DND-41 (cell line): ENCODE measurements around the gene THSD4.

Experiments used
- ATAC-seq: fragments of 200-7000 bp; cut with Tn5 transposase; 3 replicates; pipeline ENCODE4 v1.9.1; 2021; ENCODE audit warnings: low read depth; ENCODE audit not compliant: insufficient read depth
- DNase-seq: peaks from one replicate; pipeline ENCODE4 v3.0.0-alpha.2; 2020
- H2AFZ ChIP-seq: 2 replicates; pipeline ENCODE4 v1.6.0; 2012; ENCODE audit warnings: low read depth, low read length
- H3K27ac ChIP-seq: 2 replicates; pipeline ENCODE4 v1.5.1; 2012; ENCODE audit warnings: low read length, inconsistent platforms
- H3K27me3 ChIP-seq: fragments of 200-600 bp; sonication (generic); 2 replicates; pipeline ENCODE4 v1.6.0; 2012; ENCODE audit warnings: low read length, mild to moderate bottlenecking, inconsistent platforms; ENCODE audit not compliant: insufficient read depth, poor library complexity
- H3K36me3 ChIP-seq: 2 replicates; pipeline ENCODE4 v1.5.1; 2012; ENCODE audit warnings: low read length, inconsistent platforms; ENCODE audit not compliant: insufficient read depth
- H3K4me1 ChIP-seq: 2 replicates; pipeline ENCODE4 v1.5.1; 2012; ENCODE audit warnings: mild to moderate bottlenecking, low read length; ENCODE audit not compliant: insufficient read depth
- H3K4me2 ChIP-seq: 2 replicates; pipeline ENCODE4 v1.6.0; 2012; ENCODE audit warnings: mild to moderate bottlenecking, moderate library complexity, low read length, inconsistent platforms; ENCODE audit not compliant: insufficient read depth
- H3K4me3 ChIP-seq, 2 experiments: fragments of 200-600 bp in 1 of 2; shearing (Covaris generic) in 1 of 2; 2 replicates each; pipeline ENCODE4 v1.5.1; 2012 to 2016; ENCODE audit warnings: inconsistent platforms in 2 of 2, low read length in 2 of 2, mild to moderate bottlenecking in 2 of 2, low read depth in 1 of 2, moderate library complexity in 1 of 2
- H3K79me2 ChIP-seq: 2 replicates; pipeline ENCODE4 v1.6.0; 2012; ENCODE audit warnings: low read length, inconsistent platforms; ENCODE audit not compliant: insufficient read depth
- H3K9ac ChIP-seq: 2 replicates; pipeline ENCODE4 v1.6.0; 2012; ENCODE audit warnings: low read depth, mild to moderate bottlenecking, inconsistent platforms, low read length, moderate library complexity
- H3K9me3 ChIP-seq: 2 replicates; pipeline ENCODE4 v1.5.1; 2012; ENCODE audit warnings: low read length, moderate library complexity, mild to moderate bottlenecking, inconsistent platforms; ENCODE audit not compliant: insufficient read depth, severe bottlenecking
- H4K20me1 ChIP-seq: 2 replicates; pipeline ENCODE4 v1.6.0; 2012; ENCODE audit warnings: low read length; ENCODE audit not compliant: insufficient read depth
- CTCF ChIP-seq: IDR thresholded peaks from 2 replicates; pipeline ENCODE4 v1.5.1; 2012; ENCODE audit warnings: borderline replicate concordance, low read length, moderate library complexity, mild to moderate bottlenecking; ENCODE audit not compliant: poor library complexity, severe bottlenecking; ENCODE audit errors: extremely low read depth
- EZH2 ChIP-seq: IDR thresholded peaks from 3 replicates; pipeline ENCODE4 v1.6.1; 2012; ENCODE audit warnings: borderline replicate concordance, low read depth, mild to moderate bottlenecking, moderate library complexity, low read length, inconsistent platforms; ENCODE audit not compliant: severe bottlenecking

Gene THSD4

GRCh38 chr15:71133747-71134472 lies 18.6 kb downstream of the THSD4 start:
- H3K9me3 ChIP-seq, result no peaks in the 10 kb centered on the region
- ATAC-seq (no peak), DNase-seq (no peak)
- no peaks in the 10 kb centered on the region for H3K4me1 ChIP-seq
- H2AFZ ChIP-seq, result no peak overlapping the region
- H3K79me2 ChIP-seq, result no peaks in the 10 kb centered on the region
- no peak overlapping the region for H3K27ac ChIP-seq
- H3K9ac ChIP-seq, result no peak overlapping the region
- no peaks in the 10 kb centered on the region for H4K20me1 ChIP-seq
- no peaks in the 10 kb centered on the region for H3K27me3 ChIP-seq
- H3K4me3 ChIP-seq, result no peak overlapping the region
- H3K4me2 ChIP-seq, result no peak overlapping the region
- no peaks in the 10 kb centered on the region for H3K36me3 ChIP-seq
- no peak for TF ChIP-seq EZH2

DNA sequence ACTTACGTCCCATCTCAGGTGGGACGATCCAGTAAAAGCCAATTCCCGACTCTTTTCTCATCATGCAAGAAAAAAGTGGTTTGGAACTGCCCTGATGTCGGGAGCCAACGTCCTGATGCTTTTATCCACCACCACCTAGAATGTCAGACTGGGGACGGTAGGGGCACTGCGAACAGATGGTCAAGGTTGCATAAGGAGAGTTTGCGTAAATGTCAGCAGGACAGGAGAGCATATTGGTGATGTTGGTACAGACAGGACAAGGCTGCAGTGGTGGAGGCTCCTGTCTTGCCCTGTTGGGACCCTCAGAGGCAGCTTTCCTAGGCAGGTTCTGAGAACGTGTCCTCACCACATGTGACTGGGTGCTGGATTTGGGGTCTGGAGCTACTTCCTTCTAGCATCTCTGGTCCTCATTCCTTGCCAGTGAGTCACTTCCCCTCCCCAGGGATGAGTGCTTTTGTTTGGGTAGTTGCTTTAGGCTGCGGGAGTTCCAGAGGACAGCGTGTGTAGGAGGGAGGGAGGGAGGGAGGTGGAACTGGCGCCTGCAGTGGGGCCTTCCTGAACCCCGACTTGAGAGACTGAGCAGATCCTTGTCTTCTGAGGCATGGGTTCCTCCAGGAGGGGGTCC lies 21.0 kb downstream of the THSD4 start:
- no peak overlapping the region for H3K9ac ChIP-seq
- H3K36me3 ChIP-seq, result no peaks in the 10 kb centered on the region
- no peak overlapping the region for H2AFZ ChIP-seq

GRCh38 chr15:71136793-71137518 lies 21.7 kb downstream of the THSD4 start:
- no peak for ATAC-seq
- no peak for DNase-seq
- H3K79me2 ChIP-seq, result no peaks in the 10 kb centered on the region
- no peaks in the 10 kb centered on the region for H3K27me3 ChIP-seq
- no peaks in the 10 kb centered on the region for H3K9me3 ChIP-seq
- H4K20me1 ChIP-seq, result no peaks in the 10 kb centered on the region
- TF ChIP-seq CTCF, result no peak
- TF ChIP-seq EZH2, result no peak
- H3K9ac ChIP-seq, result no peak overlapping the region
- H2AFZ ChIP-seq, result no peak overlapping the region
- H3K36me3 ChIP-seq, result no peaks in the 10 kb centered on the region
- H3K4me3 ChIP-seq, result no peak overlapping the region
- no peaks in the 10 kb centered on the region for H3K4me1 ChIP-seq
- H3K27ac ChIP-seq, result no peak overlapping the region
- H3K4me2 ChIP-seq, result no peak overlapping the region

More for the DNA sequence above, 21.0 kb downstream of the THSD4 start:
- ATAC-seq (no peak), DNase-seq (no peak)
- no peak overlapping the region for H3K4me3 ChIP-seq
- H3K9me3 ChIP-seq, result no peaks in the 10 kb centered on the region
- H3K4me1 ChIP-seq, result no peaks in the 10 kb centered on the region
- H3K79me2 ChIP-seq, result no peaks in the 10 kb centered on the region
- no peaks in the 10 kb centered on the region for H4K20me1 ChIP-seq
- TF ChIP-seq CTCF (no peak), EZH2 (no peak)
- no peak overlapping the region for H3K4me2 ChIP-seq
- H3K27me3 ChIP-seq, result no peaks in the 10 kb centered on the region
- H3K27ac ChIP-seq, result no peak overlapping the region

GRCh38 chr15:71138473-71138872 lies 23.2 kb downstream of the THSD4 start:
- H2AFZ ChIP-seq, result no peak overlapping the region
- no peak for DNase-seq
- no peak for ATAC-seq
- no peak overlapping the region for H3K4me2 ChIP-seq
- no peaks in the 10 kb centered on the region for H3K36me3 ChIP-seq
- no peak for TF ChIP-seq CTCF
- no peak for TF ChIP-seq EZH2
- H3K27me3 ChIP-seq, result no peaks in the 10 kb centered on the region
- H3K9me3 ChIP-seq, result no peaks in the 10 kb centered on the region
- no peak overlapping the region for H3K27ac ChIP-seq
- H3K4me3 ChIP-seq, result no peak overlapping the region
- no peak overlapping the region for H3K9ac ChIP-seq
- no peaks in the 10 kb centered on the region for H4K20me1 ChIP-seq
- no peaks in the 10 kb centered on the region for H3K79me2 ChIP-seq
- no peaks in the 10 kb centered on the region for H3K4me1 ChIP-seq
